ENCODE results near the gene LRMDA.

DNA sequence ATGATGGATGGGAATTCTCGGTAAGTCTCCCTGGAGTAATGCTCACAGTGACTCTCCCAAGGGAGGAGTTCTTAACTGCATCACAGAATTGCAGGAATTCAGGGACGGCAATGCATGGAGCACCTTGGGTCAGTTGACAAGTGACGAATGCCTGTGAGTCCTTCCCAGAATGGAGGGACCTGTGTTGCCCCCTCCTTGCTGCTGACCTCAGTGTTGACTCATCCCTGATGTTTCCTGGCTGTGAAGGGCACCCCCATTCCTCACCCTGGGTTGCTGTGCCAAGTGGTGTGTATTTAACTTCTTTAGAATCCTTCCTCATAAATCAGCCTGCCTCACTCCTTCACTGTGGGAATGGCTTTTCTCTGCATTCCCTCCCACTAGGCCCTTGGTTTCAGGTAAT is 98.9 kb downstream of the LRMDA start:
- no peak for TF ChIP-seq POLR2A (IDR thresholded peaks at IDR 0.05; ENCODE audit: borderline replicate concordance, extremely low read depth, insufficient read depth, insufficient read length)
- TF ChIP-seq EZH2 (IDR thresholded peaks at IDR 0.05), result no peak
- TF ChIP-seq POLR2AphosphoS5 (IDR thresholded peaks at IDR 0.05; ENCODE audit: low read depth, low read length), result no peak
- no peak for TF ChIP-seq TCF7L2 (IDR thresholded peaks at IDR 0.05; ENCODE audit: borderline replicate concordance, extremely low read depth, insufficient read depth, insufficient read length)
- TF ChIP-seq, protein P1, sequence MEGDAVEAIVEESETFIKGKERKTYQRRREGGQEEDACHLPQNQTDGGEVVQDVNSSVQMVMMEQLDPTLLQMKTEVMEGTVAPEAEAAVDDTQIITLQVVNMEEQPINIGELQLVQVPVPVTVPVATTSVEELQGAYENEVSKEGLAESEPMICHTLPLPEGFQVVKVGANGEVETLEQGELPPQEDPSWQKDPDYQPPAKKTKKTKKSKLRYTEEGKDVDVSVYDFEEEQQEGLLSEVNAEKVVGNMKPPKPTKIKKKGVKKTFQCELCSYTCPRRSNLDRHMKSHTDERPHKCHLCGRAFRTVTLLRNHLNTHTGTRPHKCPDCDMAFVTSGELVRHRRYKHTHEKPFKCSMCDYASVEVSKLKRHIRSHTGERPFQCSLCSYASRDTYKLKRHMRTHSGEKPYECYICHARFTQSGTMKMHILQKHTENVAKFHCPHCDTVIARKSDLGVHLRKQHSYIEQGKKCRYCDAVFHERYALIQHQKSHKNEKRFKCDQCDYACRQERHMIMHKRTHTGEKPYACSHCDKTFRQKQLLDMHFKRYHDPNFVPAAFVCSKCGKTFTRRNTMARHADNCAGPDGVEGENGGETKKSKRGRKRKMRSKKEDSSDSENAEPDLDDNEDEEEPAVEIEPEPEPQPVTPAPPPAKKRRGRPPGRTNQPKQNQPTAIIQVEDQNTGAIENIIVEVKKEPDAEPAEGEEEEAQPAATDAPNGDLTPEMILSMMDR (IDR thresholded peaks at IDR 0.05 in 2 of 3, conservative IDR thresholded peaks at IDR 0.05 in 1 of 3; ENCODE audit: borderline replicate concordance in 1 of 3, insufficient read depth in 1 of 3, low read depth in 2 of 3, low read length in 2 of 3), result no peak
- TF ChIP-seq, protein P2, sequence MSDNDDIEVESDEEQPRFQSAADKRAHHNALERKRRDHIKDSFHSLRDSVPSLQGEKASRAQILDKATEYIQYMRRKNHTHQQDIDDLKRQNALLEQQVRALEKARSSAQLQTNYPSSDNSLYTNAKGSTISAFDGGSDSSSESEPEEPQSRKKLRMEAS (IDR thresholded peaks at IDR 0.05), result no peak

Data from HCT116 (cell line).